ENCODE results near the gene PSMD4.
A peak's percentile ranks its signal among the peaks of the same experiment; 100 is the strongest.
"Not testable (repeated sequence)": the region's sequence is repeated elsewhere in the genome, so short reads cannot be mapped to it uniquely, and the experiment has no call there.

PSMD4 gene

GRCh38 chr1:151273924-151274466 lies 19.5 kb downstream of the PSMD4 start:
- no peak for DNase-seq (ENCODE audit: low read depth)

DNA sequence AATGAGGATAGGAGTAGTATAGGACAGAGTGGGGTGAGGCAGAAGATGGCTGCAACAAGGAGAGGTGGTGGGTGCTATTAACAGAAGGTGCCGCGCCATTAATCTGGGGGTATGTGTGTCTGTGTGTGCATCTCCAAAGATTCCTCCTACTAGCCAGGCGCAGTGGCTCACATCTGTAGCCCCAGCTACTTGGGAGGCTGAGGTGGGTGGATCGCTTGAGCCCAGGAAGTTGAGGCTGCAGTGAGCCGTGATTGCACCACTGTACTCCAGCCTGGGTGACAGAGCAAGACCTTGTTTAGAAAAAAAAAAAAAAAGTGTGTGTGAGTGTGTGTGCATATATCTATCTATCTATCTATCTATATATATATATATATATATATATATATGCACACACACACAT lies 20.8 kb downstream of the PSMD4 start:
- DNase-seq (ENCODE audit: low read depth), result not testable (repeated sequence)

DNA sequence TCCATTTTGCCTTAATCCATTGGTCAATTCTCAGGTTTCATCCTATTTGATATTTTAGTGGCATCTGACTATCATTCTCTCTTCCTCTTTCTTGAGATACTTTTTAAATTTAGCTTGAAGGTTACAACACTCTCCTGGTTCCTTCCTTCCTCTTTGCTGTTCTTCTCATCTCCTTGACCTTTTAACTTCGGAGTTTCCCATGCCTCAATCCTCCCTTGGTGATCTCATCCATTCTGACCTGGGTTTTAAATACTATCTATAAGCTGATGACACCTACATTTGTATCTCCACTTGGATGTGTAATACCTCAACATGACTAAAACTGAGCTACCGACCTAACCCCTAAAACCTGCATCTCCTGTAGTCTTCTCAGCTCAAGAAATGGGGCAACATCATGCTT lies 22.7 kb downstream of the PSMD4 start:
- DNase-seq (ENCODE audit: low read depth), result no peak

- peak; percentile 93 for DNase-seq (ENCODE audit: low read depth)
Observed at GRCh38 chr1:151281225-151281968, 26.9 kb downstream of the PSMD4 start.

DNA sequence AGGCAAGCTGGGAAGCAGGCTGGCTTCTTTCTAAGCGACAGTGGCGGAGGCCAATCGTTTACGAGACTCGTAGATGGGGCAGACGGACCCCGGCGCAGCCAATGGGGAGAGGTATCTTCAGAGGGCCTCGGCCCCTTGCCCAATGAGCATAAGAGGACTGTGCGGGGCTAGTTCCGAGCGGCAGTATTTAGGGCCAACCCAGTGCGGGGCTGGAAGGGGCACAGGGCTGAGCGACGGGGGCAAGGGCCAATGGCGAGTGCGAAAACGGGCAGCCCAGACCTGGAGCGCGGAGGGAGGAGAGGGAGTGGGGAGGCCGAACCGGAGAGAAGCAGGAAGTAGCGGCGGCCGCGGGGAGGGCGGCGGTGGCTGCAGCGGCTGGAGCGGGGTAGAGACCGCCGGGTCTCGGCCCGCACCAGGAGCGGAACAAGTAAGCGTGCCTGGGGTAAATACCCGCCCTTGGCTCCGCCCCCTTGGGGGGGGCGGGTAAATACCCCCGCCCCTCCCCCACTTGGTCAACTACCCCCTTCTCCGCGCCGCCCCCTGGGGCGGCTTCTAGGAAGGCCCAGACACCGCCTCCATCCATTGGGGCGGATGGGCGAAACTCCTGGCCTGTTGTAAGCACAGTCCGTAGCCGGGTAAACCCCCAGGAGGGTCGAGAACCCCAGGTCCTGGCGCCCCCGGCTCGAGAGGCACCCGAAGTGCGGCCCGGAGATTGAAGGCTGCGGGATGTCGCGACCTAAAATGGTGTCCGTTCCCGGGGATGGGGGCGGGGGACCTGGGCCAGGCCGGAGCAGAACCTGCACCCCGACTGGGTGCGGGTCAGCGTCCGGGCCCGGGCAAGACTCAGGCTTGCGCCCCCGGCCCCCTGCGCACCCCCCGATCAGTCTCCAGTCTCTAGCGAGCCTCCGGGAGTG lies 27.7 kb downstream of the PSMD4 start, which contains the start of gene ZNF687:
TSS of gene ZNF687 (plus strand) at position 331 of the 914 bp plus-strand sequence. CDS start 3,993 bp downstream, outside the sequence.
- peak; percentile 96 for DNase-seq (ENCODE audit: low read depth)

GRCh38 chr1:151282883-151283725 lies 28.6 kb downstream of the PSMD4 start:
- DNase-seq (ENCODE audit: low read depth), result no peak

GRCh38 chr1:151284013-151284577 lies 29.6 kb downstream of the PSMD4 start:
- DNase-seq (ENCODE audit: low read depth), result no peak

- DNase-seq (ENCODE audit: low read depth), result no peak
Observed at GRCh38 chr1:151286619-151287340, 32.2 kb downstream of the PSMD4 start.

- DNase-seq (ENCODE audit: low read depth), result no peak
Observed at GRCh38 chr1:151287341-151287699, 32.8 kb downstream of the PSMD4 start.

DNA sequence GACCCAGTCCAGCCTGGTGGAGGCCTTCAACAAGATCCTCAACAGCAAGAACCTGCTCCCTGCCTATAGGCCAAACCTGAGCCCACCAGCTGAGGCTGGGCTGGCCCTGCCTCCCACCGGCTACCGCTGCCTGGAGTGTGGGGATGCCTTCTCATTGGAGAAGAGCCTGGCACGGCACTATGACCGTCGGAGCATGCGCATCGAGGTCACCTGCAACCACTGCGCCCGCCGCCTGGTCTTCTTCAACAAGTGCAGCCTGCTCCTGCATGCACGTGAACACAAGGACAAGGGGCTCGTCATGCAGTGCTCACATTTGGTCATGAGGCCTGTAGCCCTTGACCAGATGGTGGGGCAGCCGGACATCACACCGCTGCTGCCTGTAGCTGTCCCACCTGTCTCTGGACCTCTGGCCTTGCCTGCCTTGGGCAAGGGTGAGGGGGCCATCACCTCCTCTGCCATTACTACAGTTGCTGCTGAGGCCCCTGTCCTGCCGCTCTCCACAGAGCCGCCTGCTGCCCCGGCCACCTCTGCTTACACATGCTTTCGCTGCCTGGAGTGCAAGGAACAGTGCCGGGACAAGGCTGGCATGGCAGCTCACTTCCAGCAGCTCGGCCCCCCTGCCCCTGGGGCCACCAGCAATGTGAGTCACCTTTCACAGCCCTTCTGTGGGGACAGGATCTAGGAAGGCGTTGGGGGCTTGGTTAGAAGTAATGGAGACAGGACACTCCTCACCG lies 33.4 kb downstream of the PSMD4 start:
- no peak for DNase-seq (ENCODE audit: low read depth)

- no peak for DNase-seq (ENCODE audit: low read depth)
Observed at GRCh38 chr1:151288502-151288901, 34.0 kb downstream of the PSMD4 start.

GRCh38 chr1:151289080-151289935 lies 34.8 kb downstream of the PSMD4 start:
- no peak for DNase-seq (ENCODE audit: low read depth)

GRCh38 chr1:151289991-151290708 lies 35.6 kb downstream of the PSMD4 start:
- DNase-seq (ENCODE audit: low read depth), result no peak

DNA sequence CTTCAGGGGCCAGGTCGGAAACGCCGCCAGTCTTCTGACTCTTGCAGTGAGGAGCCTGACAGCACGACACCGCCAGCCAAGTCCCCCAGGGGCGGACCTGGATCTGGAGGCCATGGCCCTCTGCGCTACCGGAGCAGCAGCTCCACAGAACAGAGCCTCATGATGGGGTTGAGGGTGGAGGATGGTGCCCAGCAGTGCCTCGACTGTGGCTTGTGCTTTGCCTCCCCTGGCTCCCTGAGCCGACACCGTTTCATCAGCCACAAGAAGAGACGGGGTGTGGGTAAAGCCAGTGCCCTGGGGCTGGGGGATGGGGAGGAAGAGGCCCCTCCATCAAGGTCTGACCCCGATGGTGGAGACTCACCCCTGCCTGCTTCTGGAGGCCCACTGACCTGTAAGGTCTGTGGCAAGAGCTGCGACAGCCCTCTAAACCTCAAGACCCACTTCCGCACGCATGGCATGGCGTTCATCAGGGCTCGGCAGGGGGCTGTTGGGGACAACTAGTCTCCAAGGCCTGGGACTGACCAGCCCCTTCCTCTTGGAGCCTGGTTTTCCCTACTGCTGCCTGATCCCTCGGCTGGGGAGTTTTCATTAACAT lies 36.3 kb downstream of the PSMD4 start:
- DNase-seq (ENCODE audit: low read depth), result no peak

DNA sequence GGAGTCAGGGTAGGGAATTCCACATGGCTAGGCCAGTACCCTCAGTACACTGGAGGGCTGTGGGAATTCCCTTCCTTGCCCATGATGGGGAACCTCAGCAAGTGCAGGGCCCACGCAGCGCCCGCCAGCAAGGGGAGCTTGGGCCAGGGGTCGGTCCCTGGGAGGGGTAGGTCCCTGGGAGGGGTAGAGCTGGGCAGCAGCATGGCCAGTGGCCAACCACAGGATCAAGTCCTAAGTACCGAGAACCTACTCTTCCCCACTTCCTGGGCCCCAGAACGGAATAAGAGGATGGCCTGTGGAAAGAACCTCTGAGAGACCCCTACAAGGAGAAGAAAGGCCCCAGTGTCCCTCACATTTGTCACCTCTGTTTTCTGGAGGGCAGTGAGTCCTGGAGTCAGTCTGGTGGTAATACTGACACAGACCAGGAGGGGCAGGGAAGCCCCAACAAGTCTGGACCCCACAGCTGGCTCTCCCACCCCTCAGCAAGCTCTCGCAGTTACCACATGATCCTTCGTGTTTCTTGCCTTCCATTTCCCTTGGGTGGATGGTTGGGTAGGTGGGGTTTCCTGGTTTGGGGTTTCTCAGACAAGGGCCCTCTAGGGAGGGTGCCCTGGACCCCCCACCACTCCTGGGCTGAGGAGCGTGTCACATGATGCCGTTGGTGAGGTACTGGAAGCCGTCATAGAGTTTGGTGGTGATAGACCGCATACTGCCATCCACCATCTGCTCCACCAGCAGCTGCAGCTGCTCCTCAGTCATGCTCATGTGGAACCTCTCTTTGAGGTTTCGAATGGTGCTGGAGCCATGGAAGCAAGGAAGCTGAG lies 37.9 kb downstream of the PSMD4 start:
- no peak for DNase-seq (ENCODE audit: low read depth)

DNA sequence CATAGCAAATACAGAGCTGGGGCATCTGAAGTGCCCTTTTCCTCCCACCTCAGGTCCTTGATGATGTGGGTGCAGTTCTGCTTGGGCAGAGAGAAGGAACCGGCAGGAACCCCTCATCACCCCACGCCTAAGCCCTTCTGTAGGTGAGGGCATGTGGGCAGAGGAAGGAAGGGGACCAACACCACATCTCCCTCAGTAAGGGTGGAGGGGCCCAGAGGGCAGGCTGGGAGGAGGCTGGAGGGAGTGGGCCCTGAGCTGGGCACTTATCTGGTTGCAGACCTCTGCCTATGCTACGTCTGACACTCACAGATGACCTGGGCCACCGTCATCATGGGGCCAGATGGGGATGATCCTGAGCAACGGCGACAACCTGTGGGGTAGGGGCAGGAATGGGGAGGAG lies 38.6 kb downstream of the PSMD4 start:
- no peak for DNase-seq (ENCODE audit: low read depth)

DNA sequence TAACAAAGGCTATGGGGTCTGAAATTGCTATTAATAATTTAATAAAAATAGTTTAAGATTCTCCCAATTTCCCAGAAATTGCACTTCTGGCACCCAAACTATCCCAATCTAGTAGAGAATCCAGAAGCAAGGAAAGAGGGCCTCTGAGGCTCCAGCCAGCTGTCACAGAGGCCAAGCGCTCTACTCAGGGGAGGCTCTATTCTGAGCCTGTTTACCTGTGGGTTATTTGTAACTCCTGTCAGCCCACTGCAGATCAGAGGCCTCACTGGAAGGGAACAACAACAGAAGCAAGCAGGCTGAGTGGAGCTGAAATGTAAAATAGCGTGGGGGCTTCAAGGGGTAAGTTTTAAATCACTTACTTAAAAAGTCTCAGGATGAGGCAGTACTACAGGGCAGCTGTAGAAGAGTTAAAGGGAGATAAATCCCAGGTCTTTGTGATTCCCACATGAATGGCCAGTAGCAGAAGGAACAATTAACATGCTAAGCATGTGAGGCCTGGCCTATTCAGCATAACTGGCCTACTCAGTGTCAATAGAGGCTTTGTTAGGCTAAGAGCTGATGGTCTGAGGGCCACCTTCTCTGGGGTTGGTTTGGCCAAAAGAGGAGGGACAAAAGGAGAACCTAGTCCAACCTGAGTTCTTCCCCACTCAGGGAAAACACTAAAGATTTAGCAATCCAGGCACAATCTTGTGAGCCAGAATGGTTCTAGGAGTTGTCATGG lies 40.4 kb downstream of the PSMD4 start:
- DNase-seq (ENCODE audit: low read depth), result no peak
